Suprapubic skin (tissue), 4 donors: ENCODE data around the gene MKNK2.

ENCODE experiments used
- CTCF ChIP-seq, 2 donors: fragments of 200-600 bp in 1 of 2; fragments of 450-650 bp in 1 of 2; sonication (generic) in 1 of 2; IDR thresholded peaks; one replicate each; pipeline ENCODE4 v1.5.1; 2016 to 2019; ENCODE audit warnings: antibody characterized with exemption in 2 of 2, mild to moderate bottlenecking in 1 of 2, moderate library complexity in 1 of 2
- POLR2A ChIP-seq, 2 donors: fragments of 450-650 bp; IDR thresholded peaks; one replicate each; pipeline ENCODE4 v1.6.1; 2017; ENCODE audit warnings: antibody characterized with exemption in 2 of 2, mild to moderate bottlenecking in 2 of 2, moderate library complexity in 2 of 2
- POLR2AphosphoS5 ChIP-seq, 3 donors: sonication (generic); formaldehyde crosslinking; IDR thresholded peaks; one replicate each; pipeline ENCODE4 v1.6.1; 2017; ENCODE audit warnings: antibody characterized with exemption in 3 of 3

DNA sequence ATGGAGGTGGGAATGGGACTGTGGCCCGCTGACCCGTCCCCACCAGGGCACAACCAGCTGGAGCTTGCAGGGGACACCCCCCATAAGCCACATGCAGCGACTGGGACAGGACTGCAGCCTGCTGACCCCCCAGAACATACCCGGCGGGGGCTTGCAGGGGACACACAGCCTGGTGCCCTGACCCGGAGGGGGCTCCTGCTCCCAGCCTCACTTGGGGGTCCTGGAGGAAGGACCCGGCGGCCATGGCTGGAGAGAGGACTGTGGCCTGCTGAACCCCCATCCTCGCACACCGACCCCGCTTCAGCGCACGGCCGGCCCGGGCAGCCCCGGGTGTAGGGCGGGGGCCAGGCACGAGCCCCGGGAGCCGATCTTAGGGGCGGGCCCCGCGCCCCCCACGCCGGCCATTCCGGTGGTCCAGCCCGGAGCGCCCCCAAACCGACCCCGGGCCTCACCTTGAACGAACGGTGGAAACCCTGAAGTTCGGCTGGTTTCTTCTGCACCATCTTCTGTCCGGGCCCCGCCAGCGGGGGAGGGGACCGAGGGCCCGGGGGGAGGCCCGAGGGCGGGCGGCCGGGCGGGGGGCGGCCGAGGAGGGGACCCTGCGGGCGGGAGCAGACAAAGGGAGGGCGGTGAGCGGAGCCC is 574 bp downstream of the MKNK2 start:
- no peak for TF ChIP-seq POLR2AphosphoS5 (IDR thresholded peaks at IDR 0.05)
- no peak for TF ChIP-seq CTCF (IDR thresholded peaks at IDR 0.05)
- TF ChIP-seq POLR2A (IDR thresholded peaks at IDR 0.05): no peak
